Measurements from ENCODE around the gene MACO1. TPM values are rescaled to one million over a fixed set of nuclear protein-coding genes. Genes with fewer than 3 reads are reported as not detected.
A peak's percentile ranks its signal among the peaks of the same experiment; 100 is the strongest.

The MACO1 gene
- total and polyA plus RNA-seq, 2 of the 13 experiments (the other 11 are each of a cell fraction or from before 2014, with no cell fraction given): 9.7 to 17.0 TPM

DNA sequence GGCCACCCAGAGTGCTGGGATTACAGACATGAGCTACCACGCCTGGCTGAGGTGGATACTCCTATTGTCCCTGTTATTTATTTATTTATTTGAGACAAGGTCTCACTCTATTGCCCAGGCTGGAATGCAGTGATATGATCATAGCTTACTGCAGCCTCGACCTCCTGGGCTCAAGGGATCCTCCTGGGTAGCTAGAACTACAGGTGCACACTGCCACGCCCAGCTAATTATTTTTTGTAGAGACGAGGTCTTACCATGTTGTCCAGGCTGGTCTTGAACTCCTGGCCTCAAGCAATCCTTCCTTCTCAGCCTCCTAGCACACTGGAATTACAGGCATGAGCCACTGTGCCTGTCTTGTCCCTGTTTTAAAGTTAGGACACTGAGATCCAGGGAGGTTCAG is 117.9 kb downstream of the MACO1 start (continued):
- TF ChIP-seq, protein P1, sequence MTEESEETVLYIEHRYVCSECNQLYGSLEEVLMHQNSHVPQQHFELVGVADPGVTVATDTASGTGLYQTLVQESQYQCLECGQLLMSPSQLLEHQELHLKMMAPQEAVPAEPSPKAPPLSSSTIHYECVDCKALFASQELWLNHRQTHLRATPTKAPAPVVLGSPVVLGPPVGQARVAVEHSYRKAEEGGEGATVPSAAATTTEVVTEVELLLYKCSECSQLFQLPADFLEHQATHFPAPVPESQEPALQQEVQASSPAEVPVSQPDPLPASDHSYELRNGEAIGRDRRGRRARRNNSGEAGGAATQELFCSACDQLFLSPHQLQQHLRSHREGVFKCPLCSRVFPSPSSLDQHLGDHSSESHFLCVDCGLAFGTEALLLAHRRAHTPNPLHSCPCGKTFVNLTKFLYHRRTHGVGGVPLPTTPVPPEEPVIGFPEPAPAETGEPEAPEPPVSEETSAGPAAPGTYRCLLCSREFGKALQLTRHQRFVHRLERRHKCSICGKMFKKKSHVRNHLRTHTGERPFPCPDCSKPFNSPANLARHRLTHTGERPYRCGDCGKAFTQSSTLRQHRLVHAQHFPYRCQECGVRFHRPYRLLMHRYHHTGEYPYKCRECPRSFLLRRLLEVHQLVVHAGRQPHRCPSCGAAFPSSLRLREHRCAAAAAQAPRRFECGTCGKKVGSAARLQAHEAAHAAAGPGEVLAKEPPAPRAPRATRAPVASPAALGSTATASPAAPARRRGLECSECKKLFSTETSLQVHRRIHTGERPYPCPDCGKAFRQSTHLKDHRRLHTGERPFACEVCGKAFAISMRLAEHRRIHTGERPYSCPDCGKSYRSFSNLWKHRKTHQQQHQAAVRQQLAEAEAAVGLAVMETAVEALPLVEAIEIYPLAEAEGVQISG (CRISPR knock-in tag; IDR thresholded peaks at IDR 0.05): no peak
- TF ChIP-seq, protein P2, sequence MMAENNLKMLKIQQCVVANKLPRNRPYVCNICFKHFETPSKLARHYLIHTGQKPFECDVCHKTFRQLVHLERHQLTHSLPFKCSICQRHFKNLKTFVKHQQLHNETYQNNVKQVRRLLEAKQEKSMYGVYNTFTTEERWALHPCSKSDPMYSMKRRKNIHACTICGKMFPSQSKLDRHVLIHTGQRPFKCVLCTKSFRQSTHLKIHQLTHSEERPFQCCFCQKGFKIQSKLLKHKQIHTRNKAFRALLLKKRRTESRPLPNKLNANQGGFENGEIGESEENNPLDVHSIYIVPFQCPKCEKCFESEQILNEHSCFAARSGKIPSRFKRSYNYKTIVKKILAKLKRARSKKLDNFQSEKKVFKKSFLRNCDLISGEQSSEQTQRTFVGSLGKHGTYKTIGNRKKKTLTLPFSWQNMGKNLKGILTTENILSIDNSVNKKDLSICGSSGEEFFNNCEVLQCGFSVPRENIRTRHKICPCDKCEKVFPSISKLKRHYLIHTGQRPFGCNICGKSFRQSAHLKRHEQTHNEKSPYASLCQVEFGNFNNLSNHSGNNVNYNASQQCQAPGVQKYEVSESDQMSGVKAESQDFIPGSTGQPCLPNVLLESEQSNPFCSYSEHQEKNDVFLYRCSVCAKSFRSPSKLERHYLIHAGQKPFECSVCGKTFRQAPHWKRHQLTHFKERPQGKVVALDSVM (CRISPR knock-in tag; IDR thresholded peaks at IDR 0.05): no peak

DNA sequence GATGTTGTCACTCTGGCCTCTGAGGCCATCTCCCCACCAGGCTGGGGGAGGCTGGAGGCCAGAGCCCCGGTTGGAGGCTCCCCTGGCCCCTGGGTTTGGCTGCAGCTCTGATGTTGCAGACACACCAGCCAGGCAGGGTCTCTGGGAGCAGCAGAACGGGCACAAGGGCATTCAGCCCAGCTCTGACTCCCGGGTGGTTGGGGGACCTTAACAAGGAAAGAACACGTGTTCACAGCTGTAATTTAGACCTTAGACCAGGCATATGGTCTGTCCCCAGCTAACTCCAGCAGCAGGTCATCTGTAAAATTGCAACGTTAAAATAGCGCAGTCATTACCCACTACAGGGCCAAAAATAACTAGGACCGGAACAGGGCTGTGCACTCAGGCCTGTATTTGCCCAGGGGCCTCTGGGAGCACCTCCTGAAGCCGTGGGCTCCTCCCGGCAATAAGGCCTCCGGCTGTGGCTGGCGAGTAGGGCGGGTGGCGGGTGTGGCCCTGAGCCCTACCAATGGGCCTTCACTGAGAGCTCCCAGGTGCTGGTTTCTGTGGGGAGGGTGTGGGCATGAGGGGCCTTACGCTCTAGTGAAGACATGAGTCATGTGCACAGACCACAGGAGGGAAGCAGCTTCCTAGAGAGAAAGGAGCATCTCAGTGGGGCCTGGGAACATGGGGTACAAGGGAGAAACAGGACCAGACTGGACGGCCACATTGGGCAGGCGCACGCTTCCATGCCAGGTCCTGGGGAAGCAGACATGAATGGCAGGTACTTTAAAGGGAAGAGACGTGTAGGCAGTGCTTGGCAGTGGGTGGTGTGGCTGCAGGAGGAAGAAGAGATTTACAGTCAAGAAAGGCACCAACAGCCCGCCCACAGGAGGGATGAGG is 118.8 kb downstream of the MACO1 start:
- DNase-seq (ENCODE audit: low spot score): peak; percentile 53
- no peak for FAIRE-seq
- H3K4me3 ChIP-seq (replicated peaks in 1 of 3; ENCODE audit: insufficient read depth in 1 of 3, low read depth in 2 of 3, low read length in 3 of 3): peak overlapping the region in 1 of 3 experiments; percentile 42; a peak in 2 of 6 replicates
- TF ChIP-seq ZNF431 (CRISPR knock-in tag; IDR thresholded peaks at IDR 0.05; ENCODE audit: borderline replicate concordance, low read depth): no peak
- TF ChIP-seq ATF7-NPFF (CRISPR knock-in tag; IDR thresholded peaks at IDR 0.05; ENCODE audit: low read depth): no peak
- TF ChIP-seq MED1 (CRISPR knock-in tag; IDR thresholded peaks at IDR 0.05): peak; percentile 32; the same call in 1 of the 2 replicates
- TF ChIP-seq, protein P3, sequence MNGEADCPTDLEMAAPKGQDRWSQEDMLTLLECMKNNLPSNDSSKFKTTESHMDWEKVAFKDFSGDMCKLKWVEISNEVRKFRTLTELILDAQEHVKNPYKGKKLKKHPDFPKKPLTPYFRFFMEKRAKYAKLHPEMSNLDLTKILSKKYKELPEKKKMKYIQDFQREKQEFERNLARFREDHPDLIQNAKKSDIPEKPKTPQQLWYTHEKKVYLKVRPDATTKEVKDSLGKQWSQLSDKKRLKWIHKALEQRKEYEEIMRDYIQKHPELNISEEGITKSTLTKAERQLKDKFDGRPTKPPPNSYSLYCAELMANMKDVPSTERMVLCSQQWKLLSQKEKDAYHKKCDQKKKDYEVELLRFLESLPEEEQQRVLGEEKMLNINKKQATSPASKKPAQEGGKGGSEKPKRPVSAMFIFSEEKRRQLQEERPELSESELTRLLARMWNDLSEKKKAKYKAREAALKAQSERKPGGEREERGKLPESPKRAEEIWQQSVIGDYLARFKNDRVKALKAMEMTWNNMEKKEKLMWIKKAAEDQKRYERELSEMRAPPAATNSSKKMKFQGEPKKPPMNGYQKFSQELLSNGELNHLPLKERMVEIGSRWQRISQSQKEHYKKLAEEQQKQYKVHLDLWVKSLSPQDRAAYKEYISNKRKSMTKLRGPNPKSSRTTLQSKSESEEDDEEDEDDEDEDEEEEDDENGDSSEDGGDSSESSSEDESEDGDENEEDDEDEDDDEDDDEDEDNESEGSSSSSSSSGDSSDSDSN (CRISPR knock-in tag; IDR thresholded peaks at IDR 0.05): peak; percentile 39
- peak; percentile 65 for TF ChIP-seq MEF2D (CRISPR knock-in tag; IDR thresholded peaks at IDR 0.05)
- TF ChIP-seq NKX3-1 (CRISPR knock-in tag; IDR thresholded peaks at IDR 0.05): no peak
- TF ChIP-seq GABPB1 (CRISPR knock-in tag; IDR thresholded peaks at IDR 0.05): peak; percentile 7; the same call in 1 of the 2 replicates
- peak; percentile 45; the same call in 1 of the 2 replicates for TF ChIP-seq SAP130 (CRISPR knock-in tag; IDR thresholded peaks at IDR 0.05; ENCODE audit: low read depth)
- TF ChIP-seq PLRG1 (conservative IDR thresholded peaks at IDR 0.05): no peak
- TF ChIP-seq NCOA2 (CRISPR knock-in tag; IDR thresholded peaks at IDR 0.05): 0 out of 2 replicates have a peak, but pooled peaks have one; percentile 13
- peak; percentile 44; the same call in 1 of the 2 replicates for TF ChIP-seq TBX2 (CRISPR knock-in tag; IDR thresholded peaks at IDR 0.05; ENCODE audit: borderline replicate concordance)

More for the DNA sequence above, 118.8 kb downstream of the MACO1 start:
- Histone ChIP-seq H3K9me3 (ENCODE audit: low read length) (no peaks in the 10 kb centered on the region), H3K36me3 (replicated peaks in 1 of 2; ENCODE audit: control insufficient read depth in 1 of 2, insufficient read depth in 2 of 2, low read length in 2 of 2) (no peaks in the 10 kb centered on the region), H3K27me3 (ENCODE audit: control insufficient read depth in 1 of 2, insufficient read depth in 2 of 2, low read length in 2 of 2) (no peaks in the 10 kb centered on the region), H3K9ac (ENCODE audit: insufficient read depth, low read depth, low read length) (peak overlapping the region; percentile 48), H3K4me1 (ENCODE audit: insufficient read depth, low read length) (peaks cover 74% of the 10 kb centered on the region), H3K79me2 (ENCODE audit: insufficient read depth, low read length) (no peaks in the 10 kb centered on the region), H3K27ac (ENCODE audit: extremely low read length, insufficient read depth, low read length) (peak overlapping the region; percentile 65), H4K20me1 (ENCODE audit: insufficient read depth, low read length) (no peaks in the 10 kb centered on the region), H3K4me2 (ENCODE audit: low read depth, low read length) (peak overlapping the region; percentile 73), H2AFZ (ENCODE audit: low read length) (no peak overlapping the region)
- BruUV-seq (replicated peaks): no TSS peak
- intact Hi-C loops (cut with micrococcal nuclease; ENCODE audit: unreplicated experiment): no loop called here
- peak; percentile 64 for ATAC-seq
- ChIA-PET CTCF (ENCODE audit: low intra/inter-chr PET ratio, low total read pairs) (no interaction called here), POLR2A (interaction anchor here (1.2 kb wide), 1 partner anchor 16 kb away, joined by 3 read pairs; no protein-coding TSS in a partner anchor)
- WGBS (ENCODE audit: low lambda C conversion rate): 34% methylated on average over 14 of the region's 19 CpGs
- in situ Hi-C loops (cut with HindIII; ENCODE audit: extremely low pct_ligation_motif_present, low pct_unique_long_range_greater_than_20kb): no loop called here

All from HepG2 (cell line).